K562 (cell line): Measurements from ENCODE around the gene TIAM1.

Experiments used
- CTCF ChIP-seq, 3 experiments: IDR thresholded peaks in 2 of 3; conservative IDR thresholded peaks in 1 of 3; 2 replicates each; pipeline ENCODE4 v1.5.1; 2011 to 2012; ENCODE audit warnings: low read length in 3 of 3, mild to moderate bottlenecking in 3 of 3, control low read depth in 2 of 3, improper control_type of control experiment in 1 of 3, inconsistent platforms in 1 of 3, low read depth in 1 of 3, mixed read lengths in 1 of 3, moderate library complexity in 1 of 3; ENCODE audit not compliant: insufficient read depth in 2 of 3
- EP300 ChIP-seq: IDR thresholded peaks from 2 replicates; pipeline ENCODE4 v1.6.1; 2012; ENCODE audit warnings: low read length, improper control_type of control experiment
- HDAC6 ChIP-seq: IDR thresholded peaks from 2 replicates; pipeline ENCODE4 v1.6.1; 2012; ENCODE audit warnings: low read depth, mild to moderate bottlenecking, control low read depth, inconsistent platforms, low read length, moderate library complexity
- MAFF ChIP-seq: IDR thresholded peaks from 2 replicates; pipeline ENCODE4 v1.6.1; 2012; ENCODE audit warnings: low read length, improper control_type of control experiment
- MTA3 ChIP-seq: fragments of 450-650 bp; formaldehyde crosslinking; IDR thresholded peaks from 2 replicates; pipeline ENCODE4 v1.6.1; 2017; ENCODE audit warnings: mild to moderate bottlenecking, borderline replicate concordance
- POLR2A ChIP-seq: fragments of 450-650 bp; conservative IDR thresholded peaks from 2 replicates; pipeline ENCODE4 v1.6.1; 2016
- RBM15 ChIP-seq: fragments of 200-400 bp; formaldehyde crosslinking; IDR thresholded peaks from 2 replicates; pipeline ENCODE4 v1.6.1; 2018; ENCODE audit warnings: mild to moderate bottlenecking, low read length, moderate library complexity; ENCODE audit not compliant: insufficient read depth
- REST ChIP-seq, 2 experiments: fragments of 450-650 bp; formaldehyde crosslinking in 1 of 2; IDR thresholded peaks; 2 replicates each; pipeline versions ENCODE4 v1.4.0 to v1.6.1; 2014 to 2020; ENCODE audit warnings: mild to moderate bottlenecking in 2 of 2, borderline replicate concordance in 1 of 2, low read depth in 1 of 2
- SIN3B ChIP-seq: fragments of 450-650 bp; IDR thresholded peaks from 2 replicates; pipeline ENCODE4 v1.6.1; 2017; ENCODE audit warnings: low read depth, mild to moderate bottlenecking, moderate library complexity
- SMC3 ChIP-seq: conservative IDR thresholded peaks from 2 replicates; pipeline ENCODE4 v1.6.1; 2011; ENCODE audit warnings: low read depth, low read length, improper control_type of control experiment; ENCODE audit not compliant: insufficient read depth
- TCF7L2 ChIP-seq: fragments of 150-350 bp; IDR thresholded peaks from 2 replicates; pipeline ENCODE4 v1.6.1; 2016; ENCODE audit warnings: low read depth, mild to moderate bottlenecking, low read length, moderate library complexity
- ZFP36 ChIP-seq: fragments of 150-350 bp; IDR thresholded peaks from 2 replicates; pipeline ENCODE4 v1.6.1; 2018; ENCODE audit warnings: low read length, low read depth; ENCODE audit not compliant: partially characterized antibody
- TF ChIP-seq, protein P1 (sequence below): fragments of 450-650 bp; IDR thresholded peaks from 2 replicates; pipeline ENCODE4 v1.6.1; 2016; ENCODE audit warnings: low read depth

GRCh38 chr21:31158789-31159581 lies 185.1 kb downstream of the TIAM1 start:
- TF ChIP-seq CTCF (IDR thresholded peaks at IDR 0.05 in 2 of 3, conservative IDR thresholded peaks at IDR 0.05 in 1 of 3; ENCODE audit: insufficient read depth in 2 of 3, low read depth in 1 of 3, low read length in 3 of 3) (no peak), TCF7L2 (no peak), MTA3 (no peak), MAFF (no peak), SIN3B (no peak), HDAC6 (no peak), RBM15 (no peak), ZFP36 (no peak), SMC3 (no peak), EP300 (no peak), REST (IDR thresholded peaks at IDR 0.05; ENCODE audit: borderline replicate concordance) (no peak), REST (CRISPR knock-in tag; IDR thresholded peaks at IDR 0.05; ENCODE audit: low read depth) (no peak), POLR2A (no peak)
- TF ChIP-seq, protein P1, sequence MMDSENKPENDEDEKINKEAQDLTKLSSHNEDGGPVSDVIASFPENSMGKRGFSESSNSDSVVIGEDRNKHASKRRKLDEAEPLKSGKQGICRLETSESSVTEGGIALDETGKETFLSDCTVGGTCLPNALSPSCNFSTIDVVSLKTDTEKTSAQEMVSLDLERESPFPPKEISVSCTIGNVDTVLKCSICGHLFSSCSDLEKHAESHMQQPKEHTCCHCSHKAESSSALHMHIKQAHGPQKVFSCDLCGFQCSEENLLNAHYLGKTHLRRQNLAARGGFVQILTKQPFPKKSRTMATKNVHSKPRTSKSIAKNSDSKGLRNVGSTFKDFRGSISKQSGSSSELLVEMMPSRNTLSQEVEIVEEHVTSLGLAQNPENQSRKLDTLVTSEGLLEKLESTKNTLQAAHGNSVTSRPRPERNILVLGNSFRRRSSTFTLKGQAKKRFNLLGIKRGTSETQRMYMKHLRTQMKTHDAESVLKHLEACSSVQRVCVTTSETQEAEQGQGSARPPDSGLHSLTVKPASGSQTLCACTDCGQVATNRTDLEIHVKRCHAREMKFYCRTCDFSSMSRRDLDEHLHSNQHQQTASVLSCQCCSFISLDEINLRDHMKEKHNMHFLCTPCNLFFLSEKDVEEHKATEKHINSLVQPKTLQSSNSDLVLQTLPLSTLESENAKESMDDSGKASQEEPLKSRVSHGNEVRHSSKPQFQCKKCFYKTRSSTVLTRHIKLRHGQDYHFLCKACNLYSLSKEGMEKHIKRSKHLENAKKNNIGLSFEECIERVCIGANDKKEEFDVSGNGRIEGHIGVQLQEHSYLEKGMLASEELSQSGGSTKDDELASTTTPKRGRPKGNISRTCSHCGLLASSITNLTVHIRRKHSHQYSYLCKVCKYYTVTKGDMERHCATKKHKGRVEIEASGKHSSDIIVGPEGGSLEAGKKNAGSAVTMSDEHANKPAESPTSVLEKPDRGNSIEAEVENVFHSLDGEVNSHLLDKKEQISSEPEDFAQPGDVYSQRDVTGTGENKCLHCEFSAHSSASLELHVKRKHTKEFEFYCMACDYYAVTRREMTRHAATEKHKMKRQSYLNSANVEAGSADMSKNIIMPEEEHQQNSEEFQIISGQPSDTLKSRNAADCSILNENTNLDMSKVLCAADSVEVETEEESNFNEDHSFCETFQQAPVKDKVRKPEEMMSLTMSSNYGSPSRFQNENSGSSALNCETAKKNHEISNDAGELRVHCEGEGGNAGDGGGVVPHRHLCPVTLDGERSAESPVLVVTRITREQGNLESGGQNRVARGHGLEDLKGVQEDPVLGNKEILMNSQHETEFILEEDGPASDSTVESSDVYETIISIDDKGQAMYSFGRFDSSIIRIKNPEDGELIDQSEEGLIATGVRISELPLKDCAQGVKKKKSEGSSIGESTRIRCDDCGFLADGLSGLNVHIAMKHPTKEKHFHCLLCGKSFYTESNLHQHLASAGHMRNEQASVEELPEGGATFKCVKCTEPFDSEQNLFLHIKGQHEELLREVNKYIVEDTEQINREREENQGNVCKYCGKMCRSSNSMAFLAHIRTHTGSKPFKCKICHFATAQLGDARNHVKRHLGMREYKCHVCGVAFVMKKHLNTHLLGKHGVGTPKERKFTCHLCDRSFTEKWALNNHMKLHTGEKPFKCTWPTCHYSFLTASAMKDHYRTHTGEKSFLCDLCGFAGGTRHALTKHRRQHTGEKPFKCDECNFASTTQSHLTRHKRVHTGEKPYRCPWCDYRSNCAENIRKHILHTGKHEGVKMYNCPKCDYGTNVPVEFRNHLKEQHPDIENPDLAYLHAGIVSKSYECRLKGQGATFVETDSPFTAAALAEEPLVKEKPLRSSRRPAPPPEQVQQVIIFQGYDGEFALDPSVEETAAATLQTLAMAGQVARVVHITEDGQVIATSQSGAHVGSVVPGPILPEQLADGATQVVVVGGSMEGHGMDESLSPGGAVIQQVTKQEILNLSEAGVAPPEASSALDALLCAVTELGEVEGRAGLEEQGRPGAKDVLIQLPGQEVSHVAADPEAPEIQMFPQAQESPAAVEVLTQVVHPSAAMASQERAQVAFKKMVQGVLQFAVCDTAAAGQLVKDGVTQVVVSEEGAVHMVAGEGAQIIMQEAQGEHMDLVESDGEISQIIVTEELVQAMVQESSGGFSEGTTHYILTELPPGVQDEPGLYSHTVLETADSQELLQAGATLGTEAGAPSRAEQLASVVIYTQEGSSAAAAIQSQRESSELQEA = no peak
